ENCODE results near the gene TRAPPC6A. TPM values are rescaled to one million over a fixed set of nuclear protein-coding genes. Genes with fewer than 3 reads are reported as not detected.

Gene TRAPPC6A
- total and polyA plus RNA-seq, 9 of the 15 experiments (the other 6 are each of a cell fraction or from before 2014, with no cell fraction given): 0.82 to 23.6 (median 11.6) TPM

GRCh38 chr19:45178262-45179071 lies 430 bp upstream of the TRAPPC6A start, which contains the start of gene BLOC1S3 (continued):
- TF ChIP-seq SAP30 (IDR thresholded peaks at IDR 0.05; ENCODE audit: borderline replicate concordance, insufficient read depth, low read depth, low read length, poor library complexity, severe bottlenecking) (peak; percentile 99), CTCFL (IDR thresholded peaks at IDR 0.05; ENCODE audit: borderline replicate concordance, insufficient read depth, low read depth, low read length, poor library complexity, severe bottlenecking) (peak; percentile 73), HNRNPUL1 (IDR thresholded peaks at IDR 0.05; ENCODE audit: low read length) (no peak), DNMT1 (IDR thresholded peaks at IDR 0.05) (no peak), HNRNPK (IDR thresholded peaks at IDR 0.05; ENCODE audit: low read depth, low read length, poor library complexity, severe bottlenecking) (no peak), NFIX (CRISPR knock-in tag; IDR thresholded peaks at IDR 0.05; ENCODE audit: low read depth) (no peak), RBM25 (IDR thresholded peaks at IDR 0.05; ENCODE audit: low read depth, low read length, severe bottlenecking) (peak; percentile 72), MXI1 (IDR thresholded peaks at IDR 0.05; ENCODE audit: low read depth, low read length) (peak; percentile 93; the same call in 1 of the 2 replicates), SIRT6 (IDR thresholded peaks at IDR 0.05; ENCODE audit: low read depth, low read length) (no peak), VEZF1 (CRISPR knock-in tag; IDR thresholded peaks at IDR 0.05) (peak; percentile 79), CEBPG (CRISPR knock-in tag; IDR thresholded peaks at IDR 0.05) (peak; percentile 95), CEBPG (tag; conservative IDR thresholded peaks at IDR 0.05 in 1 of 2, IDR thresholded peaks at IDR 0.05 in 1 of 2) (peak; percentile 94 to 97), COPS2 (conservative IDR thresholded peaks at IDR 0.05) (no peak), STAT5A (IDR thresholded peaks at IDR 0.05; ENCODE audit: borderline replicate concordance, low read length) (no peak), ZNF740 (CRISPR knock-in tag; IDR thresholded peaks at IDR 0.05) (no peak), ZNF740 (tag; IDR thresholded peaks at IDR 0.05) (no peak), ZNF146 (CRISPR knock-in tag; IDR thresholded peaks at IDR 0.05; ENCODE audit: unreplicated experiment) (no peak), SREBF1 (IDR thresholded peaks at IDR 0.05; ENCODE audit: borderline replicate concordance, low read depth, low read length) (0 out of 2 replicates have a peak, but pooled peaks have one; percentile 50), CCNT2 (IDR thresholded peaks at IDR 0.05; ENCODE audit: borderline replicate concordance, extremely low read depth, insufficient read length, low read depth, low read length) (peak; percentile 56), SAFB (IDR thresholded peaks at IDR 0.05; ENCODE audit: borderline replicate concordance, low read depth, low read length) (no peak)
- TF ChIP-seq, protein P1, sequence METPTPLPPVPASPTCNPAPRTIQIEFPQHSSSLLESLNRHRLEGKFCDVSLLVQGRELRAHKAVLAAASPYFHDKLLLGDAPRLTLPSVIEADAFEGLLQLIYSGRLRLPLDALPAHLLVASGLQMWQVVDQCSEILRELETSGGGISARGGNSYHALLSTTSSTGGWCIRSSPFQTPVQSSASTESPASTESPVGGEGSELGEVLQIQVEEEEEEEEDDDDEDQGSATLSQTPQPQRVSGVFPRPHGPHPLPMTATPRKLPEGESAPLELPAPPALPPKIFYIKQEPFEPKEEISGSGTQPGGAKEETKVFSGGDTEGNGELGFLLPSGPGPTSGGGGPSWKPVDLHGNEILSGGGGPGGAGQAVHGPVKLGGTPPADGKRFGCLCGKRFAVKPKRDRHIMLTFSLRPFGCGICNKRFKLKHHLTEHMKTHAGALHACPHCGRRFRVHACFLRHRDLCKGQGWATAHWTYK (CRISPR knock-in tag; IDR thresholded peaks at IDR 0.05): peak; percentile 97

All from K562 (cell line).